Naive B cell (primary cell): ENCODE data around the gene CPO. TPM values are rescaled to one million over a fixed set of nuclear protein-coding genes. Genes with fewer than 3 reads are reported as not detected.

Experiments
- ATAC-seq, 2 donors: fragments of 150-1000 bp; cut with Tn5 transposase; 2 replicates each; pipeline ENCODE4 v1.10.0; 2021; ENCODE audit warnings: low read depth in 2 of 2, mild to moderate bottlenecking in 2 of 2, moderate library complexity in 2 of 2
- DNase-seq: peaks from one replicate; pipeline ENCODE4 v3.0.0; 2022
- H3K27ac Mint-ChIP-seq, 6 donors: one replicate each; pipeline ENCODE4 v1.8.0; 2020 to 2022; ENCODE audit warnings: mild to moderate bottlenecking in 6 of 6, mixed read lengths in 6 of 6, moderate library complexity in 5 of 6, inconsistent platforms in 2 of 6
- H3K27me3 Mint-ChIP-seq, 3 donors: one replicate each; pipeline ENCODE4 v1.8.0; 2021 to 2022; ENCODE audit warnings: mixed read lengths in 3 of 3, mild to moderate bottlenecking in 1 of 3
- H3K36me3 Mint-ChIP-seq, 2 donors: one replicate each; pipeline ENCODE4 v1.8.0; 2020 to 2022; ENCODE audit warnings: mixed read lengths in 2 of 2, inconsistent platforms in 1 of 2, mild to moderate bottlenecking in 1 of 2
- H3K4me1 Mint-ChIP-seq, 3 donors: one replicate each; pipeline ENCODE4 v1.8.0; 2020 to 2022; ENCODE audit warnings: mixed read lengths in 3 of 3, inconsistent platforms in 1 of 3, mild to moderate bottlenecking in 1 of 3, moderate library complexity in 1 of 3
- H3K4me3 Mint-ChIP-seq, 8 donors: one replicate each; pipeline ENCODE4 v1.8.0; 2020 to 2022; ENCODE audit warnings: mild to moderate bottlenecking in 8 of 8, mixed read lengths in 8 of 8, moderate library complexity in 8 of 8, inconsistent platforms in 2 of 8
- H3K9me3 Mint-ChIP-seq, 7 donors: one replicate each; pipeline ENCODE4 v1.8.0; 2020 to 2022; ENCODE audit warnings: mixed read lengths in 7 of 7, mild to moderate bottlenecking in 5 of 7, inconsistent platforms in 2 of 7, moderate library complexity in 1 of 7
- polyA plus RNA-seq, 6 donors: library from polyadenylated mRNA; unstranded; fragments of 300-500 nt; fragmentation: Illumina TruSeq; gene quantifications; one replicate each; pipeline ENCODE4 v1.2.3, GENCODE V29; 2021; ENCODE audit warnings: low read depth in 6 of 6

CPO gene
- polyA plus RNA-seq, 6 donors from 2014 or later, result not detected

GRCh38 chr2:206996556-206997065 is 57.3 kb downstream of the CPO start:
- Mint-ChIP-seq H3K9me3 (peaks cover 2 to 34% (median 23%) of the 10 kb centered on the region in 7 donors), H3K27ac (no peak overlapping the region), H3K4me1 (no peaks in the 10 kb centered on the region), H3K36me3 (peaks cover 10 to 22% of the 10 kb centered on the region in 2 donors), H3K27me3 (peaks cover 6 to 27% (median 11%) of the 10 kb centered on the region in 3 donors), H3K4me3 (no peak overlapping the region)
- ATAC-seq, result no peak
- DNase-seq, result no peak

- ATAC-seq (peak; percentile 41 to 45), DNase-seq (no peak)
- Mint-ChIP-seq H3K27me3 (peaks cover 2 to 10% (median 4%) of the 10 kb centered on the region in 3 donors), H3K9me3 (peaks cover 0 to 7% (median 0%) of the 10 kb centered on the region in 7 donors), H3K4me3 (no peak overlapping the region), H3K4me1 (no peaks in the 10 kb centered on the region), H3K36me3 (no peaks in the 10 kb centered on the region), H3K27ac (peak overlapping the region in 2 of 6 donors; percentile 50 to 73)
These were observed 69.0 kb downstream of the CPO start for GRCh38 chr2:207008105-207008990.

- no peaks in the 10 kb centered on the region for H3K4me1 Mint-ChIP-seq
- ATAC-seq, result no peak
- DNase-seq, result no peak
- H3K36me3 Mint-ChIP-seq, result no peaks in the 10 kb centered on the region
- peaks cover 0 to 2% (median 0%) of the 10 kb centered on the region in 7 donors for H3K9me3 Mint-ChIP-seq
- no peak overlapping the region for H3K4me3 Mint-ChIP-seq
- peaks cover 8 to 36% (median 13%) of the 10 kb centered on the region in 3 donors for H3K27me3 Mint-ChIP-seq
- H3K27ac Mint-ChIP-seq, result no peak overlapping the region
These were observed 73.1 kb downstream of the CPO start for GRCh38 chr2:207012461-207012860.

GRCh38 chr2:207014424-207014823 is 75.1 kb downstream of the CPO start:
- H3K27me3 Mint-ChIP-seq, result peaks cover 13 to 51% (median 26%) of the 10 kb centered on the region in 3 donors
- no peak for ATAC-seq
- no peak overlapping the region for H3K4me3 Mint-ChIP-seq
- H3K36me3 Mint-ChIP-seq, result peaks cover 0 to 17% of the 10 kb centered on the region in 2 donors
- no peaks in the 10 kb centered on the region for H3K4me1 Mint-ChIP-seq
- peaks cover 0 to 14% (median 9%) of the 10 kb centered on the region in 7 donors for H3K9me3 Mint-ChIP-seq
- no peak overlapping the region for H3K27ac Mint-ChIP-seq
- DNase-seq, result no peak

- ATAC-seq, result no peak
- Mint-ChIP-seq H3K4me3 (no peak overlapping the region), H3K27ac (no peak overlapping the region), H3K4me1 (no peaks in the 10 kb centered on the region), H3K9me3 (peaks cover 0 to 16% (median 9%) of the 10 kb centered on the region in 7 donors), H3K27me3 (peaks cover 13 to 51% (median 26%) of the 10 kb centered on the region in 3 donors), H3K36me3 (peaks cover 0 to 17% of the 10 kb centered on the region in 2 donors)
- no peak for DNase-seq
These were observed 76.6 kb downstream of the CPO start for GRCh38 chr2:207015901-207016300.

Other genes starting within 250 kb of the CPO start
- not detected for gene DYTN, start 221.1 kb upstream of the CPO start, polyA plus RNA-seq
- gene MDH1B, start 174.2 kb upstream of the CPO start, polyA plus RNA-seq, result not detected
- 10 to 100 TPM; 16.5 to 25.8 (median 22.2) TPM for gene FASTKD2, start 173.9 kb upstream of the CPO start, polyA plus RNA-seq
- gene KLF7, start 226.4 kb downstream of the CPO start, polyA plus RNA-seq, result 10 to 100 TPM; 14.2 to 25.1 (median 15.0) TPM